IPS-11a (cell line): ENCODE measurements around the gene RNF217.

Source experiments
- H3K4me3 ChIP-seq: one replicate; pipeline ENCODE4 v1.5.1; 2013; ENCODE audit warnings: low read depth, low read length, control low read depth

The RNF217 gene

DNA sequence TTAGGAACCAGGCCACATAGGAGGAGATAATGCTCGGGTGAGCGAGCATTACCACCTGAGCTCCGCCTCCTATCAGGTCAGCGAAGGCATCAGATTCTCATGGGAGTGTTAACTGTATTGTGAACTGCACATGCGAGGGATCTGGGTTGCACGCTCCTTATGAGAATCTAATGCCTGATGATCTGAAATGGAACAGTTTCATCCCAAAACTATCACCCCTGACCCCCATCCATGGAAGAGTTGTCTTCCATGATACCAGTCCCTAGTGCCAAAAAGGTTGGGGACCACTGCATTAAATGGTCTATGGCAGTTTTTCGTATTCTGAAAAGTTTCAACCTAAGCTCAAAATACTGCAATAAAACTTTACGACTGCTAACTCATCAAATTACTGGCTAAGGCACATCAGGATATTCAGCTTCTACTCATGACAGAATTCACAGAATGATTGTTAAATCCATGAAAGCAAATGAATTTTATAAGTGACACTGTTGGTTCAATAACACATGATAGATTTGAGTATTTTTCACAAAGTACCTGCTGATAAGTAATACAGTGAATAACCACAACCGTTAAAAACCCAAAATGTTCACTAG is 25.9 kb downstream of the RNF217 start:
- no peak overlapping the region for H3K4me3 ChIP-seq

DNA sequence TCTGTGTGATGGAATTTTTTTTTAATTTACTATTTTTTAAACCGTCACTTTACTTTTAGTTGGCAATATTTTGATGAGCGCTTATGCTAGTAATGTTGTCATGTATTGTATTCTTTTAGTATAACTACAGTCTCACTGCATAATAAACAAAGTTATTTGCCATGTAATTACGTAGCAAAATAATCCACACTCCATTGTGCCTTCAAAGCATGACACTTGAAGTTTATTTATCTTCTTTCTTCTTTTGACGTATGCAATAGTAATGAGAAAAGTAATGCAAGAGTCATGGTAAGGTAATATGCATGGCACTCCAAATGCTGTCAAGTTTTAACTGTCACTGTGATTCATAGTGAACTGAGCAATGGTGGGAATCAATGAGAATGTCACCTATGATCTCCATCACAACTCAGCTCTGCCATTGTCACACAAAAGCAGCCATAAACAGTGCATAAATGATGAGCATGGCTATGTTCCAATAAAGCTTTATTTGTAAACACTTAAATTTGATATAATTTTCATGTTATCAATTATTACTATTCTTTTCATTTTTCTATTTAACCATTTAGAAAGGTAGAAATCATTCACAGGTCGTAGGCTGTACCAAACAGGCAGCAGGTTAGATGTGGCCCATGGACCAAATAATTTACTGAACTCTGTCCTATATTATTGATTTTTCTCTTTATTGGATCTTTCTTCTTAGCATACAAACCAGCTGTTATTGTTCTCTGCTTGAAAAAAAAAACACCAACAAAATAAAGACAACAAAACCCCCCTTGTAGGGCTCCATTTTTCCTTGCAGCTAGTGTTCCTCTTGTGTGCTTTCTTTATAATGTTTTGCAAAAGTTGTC is 27.1 kb downstream of the RNF217 start:
- no peak overlapping the region for H3K4me3 ChIP-seq

GRCh38 chr6:124990988-124991387 is 28.8 kb downstream of the RNF217 start:
- no peak overlapping the region for H3K4me3 ChIP-seq

GRCh38 chr6:124991764-124992295 is 29.6 kb downstream of the RNF217 start:
- no peak overlapping the region for H3K4me3 ChIP-seq

- no peak overlapping the region for H3K4me3 ChIP-seq
These were observed 31.1 kb downstream of the RNF217 start for GRCh38 chr6:124993327-124993726.

DNA sequence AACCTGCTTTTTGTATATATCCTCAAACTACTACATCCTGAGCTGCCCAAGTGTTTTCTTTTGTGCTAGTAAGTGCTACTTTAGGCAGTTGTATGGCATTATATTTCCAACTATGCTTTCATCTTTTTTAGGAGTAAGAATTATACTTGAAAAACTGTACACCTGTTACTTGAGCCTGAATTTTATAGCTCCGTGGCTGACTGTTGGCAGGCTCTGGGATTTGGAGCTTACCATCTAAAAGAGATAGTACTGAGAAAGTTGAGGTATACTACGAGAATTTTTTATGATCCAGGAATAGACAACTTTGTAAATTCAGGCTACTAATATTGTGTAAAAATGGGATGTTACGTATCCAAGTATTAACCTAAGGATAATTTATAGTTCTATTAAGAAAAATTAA is 32.4 kb downstream of the RNF217 start:
- H3K4me3 ChIP-seq, result no peak overlapping the region

DNA sequence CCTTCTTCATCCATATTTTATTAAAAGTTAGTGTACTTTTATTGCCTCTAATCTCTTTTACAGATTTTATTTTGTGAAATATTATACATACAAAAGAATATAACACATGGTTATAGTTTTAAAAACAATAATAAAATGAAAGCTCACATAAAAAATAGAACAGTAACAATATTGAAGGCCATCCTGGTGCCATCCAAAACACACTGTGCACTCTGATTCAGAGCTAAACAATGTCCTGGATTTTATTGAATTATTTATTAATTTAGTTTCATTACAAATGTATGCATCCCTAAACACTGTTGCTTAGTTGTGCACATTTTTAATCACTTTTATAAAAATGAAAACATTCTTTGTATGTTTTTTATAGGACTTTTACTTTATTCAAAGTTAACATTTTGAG is 32.9 kb downstream of the RNF217 start:
- no peak overlapping the region for H3K4me3 ChIP-seq

DNA sequence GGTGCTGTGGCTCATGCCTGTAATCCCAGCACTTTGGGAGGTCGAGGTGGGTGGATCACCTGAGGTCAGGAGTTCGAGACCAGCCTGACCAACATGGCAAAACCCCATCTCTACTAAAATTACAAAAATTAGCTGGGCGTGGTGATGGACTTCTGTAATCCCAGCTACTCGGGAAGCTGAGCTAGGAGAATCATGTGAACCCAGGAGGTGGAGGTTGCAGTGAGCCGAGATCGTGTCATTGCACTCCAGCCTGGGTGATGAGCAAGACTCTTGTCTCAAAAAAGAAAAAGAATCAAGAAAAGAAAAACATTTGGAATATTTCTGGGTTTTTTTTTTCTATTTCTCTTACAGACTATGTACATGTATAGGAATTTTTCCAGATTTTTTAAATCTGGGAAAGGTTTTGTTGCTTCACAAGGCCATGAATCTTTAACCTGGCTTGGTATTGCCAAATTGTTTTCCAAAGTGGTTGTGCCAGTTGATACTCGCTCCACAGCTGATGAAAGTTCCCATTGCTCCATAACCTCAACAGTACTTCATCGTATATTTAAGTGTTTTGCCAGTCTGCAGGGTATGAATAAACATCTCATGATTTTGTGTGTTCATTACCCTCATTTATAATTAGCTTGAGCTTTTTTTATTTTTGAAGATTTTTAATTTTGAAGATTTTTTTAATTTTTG is 33.5 kb downstream of the RNF217 start:
- H3K4me3 ChIP-seq, result no peak overlapping the region

DNA sequence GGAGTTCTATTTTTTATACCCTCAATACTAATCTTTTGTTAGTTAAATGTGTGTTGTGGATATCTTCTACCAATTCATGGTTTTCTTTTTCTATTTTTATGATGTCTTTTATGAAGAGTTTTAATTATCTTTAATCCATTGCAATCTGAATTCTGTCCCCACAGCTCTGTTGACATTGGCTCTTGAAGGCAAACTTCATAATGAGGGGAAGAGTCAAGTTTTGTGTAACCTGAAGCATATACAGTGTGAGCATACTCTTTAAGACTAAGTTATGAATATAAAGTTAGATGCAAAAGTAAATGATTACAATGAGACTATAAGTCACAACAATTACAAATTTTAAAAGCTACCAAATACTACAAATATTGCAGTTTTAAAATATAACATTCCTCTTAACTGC is 34.2 kb downstream of the RNF217 start:
- H3K4me3 ChIP-seq, result no peak overlapping the region

DNA sequence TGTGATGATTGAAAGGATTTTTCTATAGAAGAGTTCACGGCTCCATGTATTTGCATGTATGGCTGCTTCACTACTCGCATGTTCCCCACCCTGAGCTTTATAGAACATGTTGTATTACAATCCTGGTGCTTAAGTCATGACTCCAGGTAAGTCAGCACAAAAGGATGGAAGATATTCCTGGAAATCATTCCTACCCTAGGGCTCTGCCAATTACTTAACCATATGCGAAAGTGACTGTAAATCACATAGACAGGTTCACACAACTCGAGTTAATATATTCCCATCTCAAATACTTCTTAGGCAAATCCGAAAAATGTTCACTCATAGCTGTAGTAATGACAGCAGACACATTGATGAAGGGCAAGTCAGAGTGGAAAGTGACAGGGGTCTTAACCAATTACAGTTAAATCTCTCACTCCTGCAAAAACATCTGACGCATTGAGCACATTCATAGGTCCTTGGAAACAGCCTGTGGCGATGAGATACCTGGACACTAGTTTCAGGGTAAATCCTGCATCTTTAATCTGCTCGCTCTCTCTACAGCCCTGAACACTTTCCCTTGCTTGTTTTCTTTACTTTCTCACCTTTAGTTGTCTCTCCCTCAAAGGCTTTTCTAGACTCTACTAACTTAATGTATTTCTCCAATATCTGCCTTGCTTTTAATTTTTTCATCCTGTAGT is 35.1 kb downstream of the RNF217 start:
- no peak overlapping the region for H3K4me3 ChIP-seq

DNA sequence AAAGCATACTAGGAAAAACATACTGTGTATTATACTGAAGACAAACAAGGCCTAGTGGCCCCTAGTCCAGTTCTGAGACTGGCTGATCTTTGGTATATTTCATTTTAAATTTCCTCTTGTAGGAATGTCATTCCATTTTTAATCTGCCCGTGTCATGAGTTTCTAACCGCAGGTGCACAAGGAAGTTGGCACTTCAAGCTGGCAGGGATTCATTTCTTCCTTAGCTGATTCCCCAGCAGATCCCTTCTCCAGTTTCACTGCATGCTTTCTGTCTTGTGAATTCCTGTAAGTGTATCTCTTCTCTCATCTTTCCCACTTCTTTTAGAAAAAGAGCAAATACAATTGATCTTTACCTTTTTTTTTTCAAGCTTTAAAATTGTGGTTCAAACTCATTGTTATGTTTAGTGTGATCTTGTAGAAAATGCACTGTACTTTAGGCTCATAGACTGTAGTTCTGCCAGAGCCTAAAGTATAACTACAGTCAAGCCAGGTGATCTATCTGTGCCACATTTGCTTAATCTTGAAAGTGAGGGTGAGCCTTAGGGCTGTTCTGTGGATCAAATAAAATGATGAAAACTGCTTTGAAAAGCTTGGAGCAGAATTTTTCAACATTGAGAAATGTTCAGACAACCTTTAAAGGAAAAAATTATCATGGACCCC is 37.0 kb downstream of the RNF217 start:
- no peak overlapping the region for H3K4me3 ChIP-seq

GRCh38 chr6:125001684-125002405 is 39.6 kb downstream of the RNF217 start:
- no peak overlapping the region for H3K4me3 ChIP-seq

DNA sequence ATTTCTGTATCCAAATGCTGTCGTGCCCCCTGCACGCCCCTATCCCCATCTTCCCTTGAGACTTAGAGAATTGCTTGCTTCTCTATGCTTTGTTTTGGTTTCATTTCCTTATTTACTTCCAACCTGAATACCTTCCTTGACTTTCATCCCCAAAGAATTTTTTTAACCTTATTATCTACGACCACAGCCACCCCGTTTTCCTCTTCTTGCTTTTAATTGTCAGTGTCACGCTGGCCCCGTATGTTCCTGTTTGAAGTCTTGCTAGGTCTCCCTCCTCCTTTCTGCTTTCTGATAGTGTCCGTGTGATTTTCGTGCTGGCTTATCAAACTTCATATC is 40.1 kb downstream of the RNF217 start:
- H3K4me3 ChIP-seq, result no peak overlapping the region

GRCh38 chr6:125003070-125003469 is 40.8 kb downstream of the RNF217 start:
- H3K4me3 ChIP-seq, result no peak overlapping the region

DNA sequence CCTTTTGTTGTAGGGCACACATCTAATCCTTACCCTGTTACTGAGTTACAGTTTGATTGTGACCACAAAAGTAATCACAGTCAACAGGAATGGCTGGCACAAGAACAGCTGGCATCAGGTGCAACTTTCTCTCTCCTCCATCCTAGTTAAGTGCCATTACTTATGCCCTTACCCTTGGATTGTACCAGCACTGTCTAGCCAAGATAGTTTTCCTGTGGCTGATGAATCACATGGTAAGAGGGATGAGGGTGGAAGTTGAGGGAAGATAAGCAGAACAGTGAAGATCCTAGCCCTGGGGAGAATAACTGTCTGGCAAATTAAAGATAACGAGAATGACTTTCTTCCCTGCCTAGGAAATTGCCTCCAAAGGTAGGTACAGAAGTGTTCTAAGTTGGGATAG is 42.0 kb downstream of the RNF217 start:
- no peak overlapping the region for H3K4me3 ChIP-seq

DNA sequence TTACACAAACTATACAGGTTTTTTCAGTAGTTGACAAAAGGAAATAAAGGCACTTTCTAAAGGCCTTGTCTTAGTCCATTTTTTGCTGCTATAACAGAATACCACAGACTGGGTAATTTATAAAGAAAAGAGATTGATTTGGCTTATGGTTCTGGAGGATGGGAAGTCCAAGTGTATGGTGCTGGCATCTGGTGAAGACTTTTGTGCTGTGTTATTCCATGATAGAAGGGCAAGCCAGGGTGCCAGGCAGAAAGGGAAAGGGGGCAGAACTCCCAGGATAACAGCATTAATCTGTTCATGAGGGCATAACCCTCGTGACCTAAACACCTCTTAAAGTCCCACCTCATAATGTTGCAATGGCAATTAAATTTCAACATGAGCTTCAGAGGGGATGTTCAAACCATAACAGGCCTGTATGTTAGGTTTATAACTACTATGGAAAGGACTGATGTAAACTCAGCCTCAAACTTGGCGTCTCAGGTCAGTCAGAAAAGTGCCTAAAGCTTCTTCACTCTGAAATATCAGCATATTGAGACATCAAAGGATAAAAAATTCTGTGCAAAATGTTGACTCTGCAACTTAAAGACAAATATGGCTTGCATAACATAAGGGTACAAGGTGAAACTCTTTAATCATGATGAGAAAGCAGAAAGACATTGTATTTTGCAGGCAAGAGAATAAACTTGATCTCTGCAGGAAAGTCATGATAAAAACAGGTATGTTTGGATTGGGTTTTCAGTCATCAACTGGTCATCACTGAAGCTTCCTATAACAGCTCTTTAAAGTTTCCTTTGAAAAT is 42.8 kb downstream of the RNF217 start:
- no peak overlapping the region for H3K4me3 ChIP-seq

DNA sequence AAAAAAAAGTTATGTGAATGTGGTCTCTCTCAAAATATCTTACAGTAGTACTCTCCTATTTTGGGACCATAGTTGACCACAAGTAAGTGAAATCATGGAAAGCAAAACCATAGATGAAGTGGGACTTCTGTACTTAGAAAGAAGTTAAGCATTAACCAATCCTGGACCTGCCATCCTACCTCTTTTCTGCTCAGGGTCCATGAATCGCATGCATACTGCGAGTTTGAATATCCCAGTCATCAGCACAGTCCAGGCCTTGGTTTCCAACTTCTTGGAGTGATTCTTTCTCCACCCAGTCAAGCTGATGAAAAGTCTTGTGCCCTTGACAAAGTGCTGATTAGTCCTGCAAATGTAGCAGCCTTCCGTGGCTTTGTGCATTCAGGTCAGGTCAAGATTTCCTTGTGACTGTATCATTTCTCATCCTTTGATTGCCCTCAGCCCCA is 46.0 kb downstream of the RNF217 start:
- no peak overlapping the region for H3K4me3 ChIP-seq

GRCh38 chr6:125008957-125009356 is 46.7 kb downstream of the RNF217 start:
- no peak overlapping the region for H3K4me3 ChIP-seq

GRCh38 chr6:125009578-125009977 is 47.3 kb downstream of the RNF217 start:
- no peak overlapping the region for H3K4me3 ChIP-seq
